OCI-M1 (cell line): ENCODE results near the gene PHOSPHO2.
A peak's percentile ranks its signal among the peaks of the same experiment; 100 is the strongest.

Source experiments
- DNase-seq: peaks from one replicate; lab custom pipeline; 2025; lab: John Stamatoyannopoulos, UW

Gene PHOSPHO2

GRCh38 chr2:169716938-169717690, 22.8 kb downstream of the PHOSPHO2 start:
- DNase-seq = no peak

- DNase-seq = no peak
Measured at GRCh38 chr2:169717691-169718063, 23.4 kb downstream of the PHOSPHO2 start.

- peak; percentile 50 for DNase-seq
Measured at GRCh38 chr2:169718930-169719504, 24.7 kb downstream of the PHOSPHO2 start.

GRCh38 chr2:169721016-169721415, 26.7 kb downstream of the PHOSPHO2 start:
- no peak for DNase-seq

GRCh38 chr2:169727065-169727464, 32.8 kb downstream of the PHOSPHO2 start:
- DNase-seq = no peak

- DNase-seq = no peak
Measured at GRCh38 chr2:169729274-169729605, 35.0 kb downstream of the PHOSPHO2 start.

GRCh38 chr2:169732075-169732474, 37.8 kb downstream of the PHOSPHO2 start:
- DNase-seq = no peak

GRCh38 chr2:169732583-169733358, 38.5 kb downstream of the PHOSPHO2 start:
- DNase-seq = peak; percentile 47

GRCh38 chr2:169734169-169734847, 40.0 kb downstream of the PHOSPHO2 start:
- peak; percentile 36 for DNase-seq

GRCh38 chr2:169735623-169736022, 41.4 kb downstream of the PHOSPHO2 start:
- no peak for DNase-seq

GRCh38 chr2:169736902-169737301, 42.6 kb downstream of the PHOSPHO2 start:
- no peak for DNase-seq

- peak; percentile 10 for DNase-seq
Measured at GRCh38 chr2:169738566-169739229, 44.4 kb downstream of the PHOSPHO2 start.

- DNase-seq = no peak
Measured at GRCh38 chr2:169739351-169739750, 45.1 kb downstream of the PHOSPHO2 start.

- no peak for DNase-seq
Measured at GRCh38 chr2:169743549-169743948, 49.3 kb downstream of the PHOSPHO2 start.

GRCh38 chr2:169746240-169746639, 52.0 kb downstream of the PHOSPHO2 start:
- DNase-seq = no peak

- DNase-seq = no peak
Measured at GRCh38 chr2:169748319-169748718, 54.0 kb downstream of the PHOSPHO2 start.
